NT2/D1 (cell line): ENCODE measurements around the gene COTL1.

ENCODE experiments used
- SUZ12 ChIP-seq: IDR thresholded peaks from 2 replicates; pipeline ENCODE4 v1.6.1; 2011; ENCODE audit not compliant: insufficient read length, insufficient read depth; ENCODE audit errors: extremely low read depth
- YY1 ChIP-seq: IDR thresholded peaks from 2 replicates; pipeline ENCODE4 v1.6.1; 2011; ENCODE audit not compliant: insufficient read length, insufficient read depth

DNA sequence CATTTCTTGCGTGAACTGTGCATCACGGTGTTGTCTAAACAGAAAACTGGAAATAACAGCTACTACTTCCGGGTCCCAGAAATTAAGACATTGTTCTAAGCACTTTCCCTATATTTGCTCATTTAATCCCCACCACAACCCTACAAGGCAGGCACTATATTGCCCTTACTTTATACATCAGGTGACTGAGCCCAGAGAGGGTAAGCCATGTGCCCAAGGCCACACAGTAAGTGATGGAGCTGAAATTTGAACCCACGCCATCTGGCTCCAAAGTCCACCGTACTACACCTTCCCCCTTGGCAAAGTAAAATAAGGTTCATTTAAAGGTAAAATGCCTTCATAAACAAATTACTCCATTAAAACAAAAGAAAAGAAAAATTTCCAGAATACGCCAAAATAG is 33.2 kb downstream of the COTL1 start:
- TF ChIP-seq YY1 (no peak), SUZ12 (no peak)
